NB4 (cell line): ENCODE measurements around the gene AANAT.

Source experiments
- DNase-seq: peaks from one replicate; pipeline ENCODE4 v3.0.0; 2010; ENCODE audit warnings: low read depth
- H3K4me3 ChIP-seq: one replicate; pipeline ENCODE4 v1.5.1; 2011; ENCODE audit warnings: mild to moderate bottlenecking, low read depth, low read length, moderate library complexity
- CTCF ChIP-seq: IDR thresholded peaks from one replicate; pipeline ENCODE4 v1.5.1; 2012; ENCODE audit warnings: low read depth, low read length
- MAX ChIP-seq: IDR thresholded peaks from 2 replicates; pipeline ENCODE4 v1.6.1; 2011; ENCODE audit warnings: low read depth, low read length
- MYC ChIP-seq: IDR thresholded peaks from 2 replicates; pipeline ENCODE4 v1.6.1; 2011; ENCODE audit warnings: low read depth, low read length
- POLR2A ChIP-seq: IDR thresholded peaks from 2 replicates; pipeline ENCODE4 v1.6.1; 2011; ENCODE audit warnings: mild to moderate bottlenecking; ENCODE audit not compliant: insufficient read length; ENCODE audit errors: extremely low read depth

Gene AANAT

GRCh38 chr17:76487451-76488192 is 20.2 kb downstream of the AANAT start:
- TF ChIP-seq CTCF (no peak), MAX (no peak), POLR2A (no peak), MYC (no peak)
- H3K4me3 ChIP-seq, result no peak overlapping the region
- no peak for DNase-seq

- TF ChIP-seq MAX, result no peak
- TF ChIP-seq MYC, result no peak
- no peak for TF ChIP-seq POLR2A
- no peak for TF ChIP-seq CTCF
- DNase-seq, result no peak
These were observed 22.8 kb downstream of the AANAT start for GRCh38 chr17:76490112-76490710.

GRCh38 chr17:76491271-76492122 is 24.1 kb downstream of the AANAT start:
- H3K4me3 ChIP-seq, result no peak overlapping the region
- no peak for TF ChIP-seq CTCF
- DNase-seq, result peak; percentile 65

More at GRCh38 chr17:76490112-76490710, 22.8 kb downstream of the AANAT start:
- no peak overlapping the region for H3K4me3 ChIP-seq

GRCh38 chr17:76492123-76492988 is 25.0 kb downstream of the AANAT start:
- peak overlapping the region; percentile 16 for H3K4me3 ChIP-seq
- TF ChIP-seq MYC (no peak), MAX (no peak), CTCF (no peak), POLR2A (no peak)
- peak; percentile 64 for DNase-seq

GRCh38 chr17:76492989-76493501 is 25.6 kb downstream of the AANAT start:
- DNase-seq, result peak; percentile 94
- peak overlapping the region; percentile 16 for H3K4me3 ChIP-seq
- TF ChIP-seq MYC (peak; percentile 44; the same call in 1 of the 2 replicates), CTCF (no peak), POLR2A (no peak), MAX (peak; percentile 68)
